Measurements from ENCODE around the gene RAB7A. TPM values are rescaled to one million over a fixed set of nuclear protein-coding genes. Genes with fewer than 3 reads are reported as not detected.
A peak's percentile ranks its signal among the peaks of the same experiment; 100 is the strongest.

RAB7A gene
- total and polyA plus RNA-seq, 2 donors (not counting 1 experiment from before 2014, with no cell fraction given): 62.7 to 138 TPM

- TF ChIP-seq EZH2 (IDR thresholded peaks at IDR 0.05; ENCODE audit: borderline replicate concordance, insufficient read depth, low read depth, low read length, poor library complexity, severe bottlenecking): no peak
- TF ChIP-seq CTCF (IDR thresholded peaks at IDR 0.05): no peak
- Histone ChIP-seq H3K4me1 (ENCODE audit: control insufficient read depth in 2 of 2, insufficient read depth in 2 of 2, low read length in 2 of 2) (peaks cover 14 to 17% of the 10 kb centered on the region in 2 donors), H3K9me3 (ENCODE audit: control extremely low read depth in 1 of 3, control insufficient read depth in 2 of 3, insufficient read depth in 1 of 3, low read length in 2 of 3) (no peaks in the 10 kb centered on the region), H2AFZ (ENCODE audit: insufficient read depth, low read depth, low read length, poor library complexity, severe bottlenecking) (no peak overlapping the region), H4K20me1 (ENCODE audit: control insufficient read depth, insufficient read depth, low read length, poor library complexity, severe bottlenecking) (peaks cover 3% of the 10 kb centered on the region), H3K36me3 (replicated peaks in 1 of 2; ENCODE audit: control extremely low read depth in 1 of 2, control insufficient read depth in 1 of 2, extremely low read depth in 1 of 2, insufficient read depth in 2 of 2, low read length in 1 of 2) (peaks cover 0 to 77% of the 10 kb centered on the region in 2 experiments), H3K79me2 (ENCODE audit: control insufficient read depth, insufficient read depth, low read length) (peaks cover 45% of the 10 kb centered on the region), H3K9ac (ENCODE audit: low read length) (no peak overlapping the region), H3K27ac (ENCODE audit: low read length in 2 of 2) (no peak overlapping the region), H3K4me3 (ENCODE audit: control extremely low read depth in 1 of 5, extremely low read depth in 1 of 5, insufficient read depth in 1 of 5, low read depth in 2 of 5, low read length in 4 of 5) (no peak overlapping the region), H3K4me2 (replicated peaks; ENCODE audit: low read depth, low read length, poor library complexity, severe bottlenecking) (no peak overlapping the region), H3K27me3 (replicated peaks in 1 of 4; ENCODE audit: control extremely low read depth in 1 of 4, control insufficient read depth in 3 of 4, insufficient read depth in 4 of 4, low read length in 3 of 4) (no peaks in the 10 kb centered on the region)
- no peak overlapping the region for H3K4me3 Mint-ChIP-seq
- CTCF ChIA-PET: no interaction called here
- H3K9me3 Mint-ChIP-seq (ENCODE audit: insufficient read depth): no peaks in the 10 kb centered on the region
- intact Hi-C loops (cut with micrococcal nuclease): no loop called here
- H3K4me1 Mint-ChIP-seq: peaks cover 30% of the 10 kb centered on the region
- POLR2A ChIA-PET: no interaction called here
- H3K27ac Mint-ChIP-seq: peak overlapping the region; percentile 22
- DNase-seq (no peak), ATAC-seq (ENCODE audit: low read depth) (no peak)
- 100% methylated on average over 2 of the region's 3 CpGs for WGBS (ENCODE audit: insufficient coverage)
- H3K27me3 Mint-ChIP-seq: no peaks in the 10 kb centered on the region
Measured at GRCh38 chr3:128808672-128809071, 82.7 kb downstream of the RAB7A start.

- peaks cover 3% of the 10 kb centered on the region for H4K20me1 ChIP-seq (ENCODE audit: control insufficient read depth, insufficient read depth, low read length, poor library complexity, severe bottlenecking)
- no peaks in the 10 kb centered on the region for H3K4me1 Mint-ChIP-seq
- POLR2A ChIA-PET: no interaction called here
Measured at GRCh38 chr3:128813097-128813496, 87.1 kb downstream of the RAB7A start.

More at GRCh38 chr3:128813097-128813496, 87.1 kb downstream of the RAB7A start:
- no peak overlapping the region for H2AFZ ChIP-seq (ENCODE audit: insufficient read depth, low read depth, low read length, poor library complexity, severe bottlenecking)
- H3K27ac ChIP-seq (ENCODE audit: low read length in 2 of 2): no peak overlapping the region
- Mint-ChIP-seq H3K4me3 (no peak overlapping the region), H3K27ac (no peak overlapping the region), H3K9me3 (ENCODE audit: insufficient read depth) (no peaks in the 10 kb centered on the region), H3K27me3 (no peaks in the 10 kb centered on the region)
- ATAC-seq (ENCODE audit: low read depth) (no peak), DNase-seq (no peak)
- WGBS (ENCODE audit: insufficient coverage): 91% methylated on average over 6 of the region's 8 CpGs
- no peaks in the 10 kb centered on the region for H3K4me1 ChIP-seq (ENCODE audit: control insufficient read depth in 2 of 2, insufficient read depth in 2 of 2, low read length in 2 of 2)
- H3K36me3 ChIP-seq (replicated peaks in 1 of 2; ENCODE audit: control extremely low read depth in 1 of 2, control insufficient read depth in 1 of 2, extremely low read depth in 1 of 2, insufficient read depth in 2 of 2, low read length in 1 of 2): peaks cover 0 to 81% of the 10 kb centered on the region in 2 experiments
- intact Hi-C loops (cut with micrococcal nuclease): no loop called here
- no peak overlapping the region for H3K4me3 ChIP-seq (ENCODE audit: control extremely low read depth in 1 of 5, extremely low read depth in 1 of 5, insufficient read depth in 1 of 5, low read depth in 2 of 5, low read length in 4 of 5)
- TF ChIP-seq EZH2 (IDR thresholded peaks at IDR 0.05; ENCODE audit: borderline replicate concordance, insufficient read depth, low read depth, low read length, poor library complexity, severe bottlenecking) (no peak), CTCF (IDR thresholded peaks at IDR 0.05) (no peak)
- no peak overlapping the region for H3K4me2 ChIP-seq (replicated peaks; ENCODE audit: low read depth, low read length, poor library complexity, severe bottlenecking)
- no peaks in the 10 kb centered on the region for H3K9me3 ChIP-seq (ENCODE audit: control extremely low read depth in 1 of 3, control insufficient read depth in 2 of 3, insufficient read depth in 1 of 3, low read length in 2 of 3)
- H3K79me2 ChIP-seq (ENCODE audit: control insufficient read depth, insufficient read depth, low read length): peaks cover 12% of the 10 kb centered on the region
- CTCF ChIA-PET: interaction anchor here (1.5 to 2.3 kb wide), 2 partner anchors 18 to 33 kb away, joined by 4 to 6 read pairs; no protein-coding TSS in a partner anchor
- H3K27me3 ChIP-seq (replicated peaks in 1 of 4; ENCODE audit: control extremely low read depth in 1 of 4, control insufficient read depth in 3 of 4, insufficient read depth in 4 of 4, low read length in 3 of 4): no peaks in the 10 kb centered on the region
- H3K9ac ChIP-seq (ENCODE audit: low read length): no peak overlapping the region

All from B cell (primary cell).